ENCODE measurements around the gene CCR6. TPM values are rescaled to one million over a fixed set of nuclear protein-coding genes. Genes with fewer than 3 reads are reported as not detected.
"Not testable (repeated sequence)": the region's sequence is repeated elsewhere in the genome, so short reads cannot be mapped to it uniquely, and the experiment has no call there.

The CCR6 gene
- total RNA-seq, 1 experiment from 2014 or later = not detected

DNA sequence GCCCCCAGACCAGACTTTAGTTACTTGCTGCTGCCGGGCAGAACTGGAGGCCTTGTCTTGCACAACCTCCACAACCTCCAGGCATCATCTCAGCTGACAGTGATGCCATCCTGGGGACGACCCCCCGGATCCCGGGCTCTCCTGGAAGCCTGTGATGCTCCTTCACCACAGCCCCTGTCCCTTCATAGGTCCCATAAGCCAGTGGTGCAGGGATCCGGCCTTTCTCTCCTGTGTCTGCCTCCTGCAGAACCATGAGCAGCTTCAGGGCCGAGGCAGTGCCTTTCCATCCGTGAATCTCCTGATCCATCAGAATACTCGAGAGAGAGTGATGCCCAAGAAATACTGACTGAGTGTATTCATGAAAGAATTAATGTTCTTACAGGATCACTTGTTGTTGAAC, 57.2 kb downstream of the CCR6 start:
- H3K23me2 ChIP-seq (ENCODE audit: insufficient read length, low read depth, low read length, poor library complexity, severe bottlenecking); H3K4ac ChIP-seq (ENCODE audit: low read depth, low read length); H2AFZ ChIP-seq (ENCODE audit: low read length); H4K20me1 ChIP-seq (ENCODE audit: control insufficient read depth, insufficient read depth, insufficient read length); H3K27me3 Mint-ChIP-seq (ENCODE audit: low read depth); H3K4me2 ChIP-seq (ENCODE audit: insufficient read depth, insufficient read length, low read length); H3K36me3 Mint-ChIP-seq (ENCODE audit: insufficient read depth in 1 of 3, low read depth in 3 of 3); H3K27me3 ChIP-seq (ENCODE audit: insufficient read depth, low read length); H2AK5ac ChIP-seq (ENCODE audit: insufficient read length, low read length); H3K4me3 Mint-ChIP-seq; H3K9ac ChIP-seq (ENCODE audit: extremely low read depth, insufficient read length, low read length); H4K91ac ChIP-seq (ENCODE audit: insufficient read length, low read depth, low read length); H3K79me2 ChIP-seq (ENCODE audit: insufficient read depth, low read length); H3T11ph ChIP-seq (ENCODE audit: low read length); H2BK15ac ChIP-seq (ENCODE audit: low read depth, low read length); DNase-seq; H3K18ac ChIP-seq (ENCODE audit: insufficient read length, low read depth, low read length); H4K5ac ChIP-seq (ENCODE audit: insufficient read length, low read depth, low read length); H4K8ac ChIP-seq (replicated peaks; ENCODE audit: insufficient read length, low read depth, low read length); H3K27ac Mint-ChIP-seq; H3K4me1 Mint-ChIP-seq; H2BK20ac ChIP-seq (ENCODE audit: low read depth, low read length, poor library complexity, severe bottlenecking); H3K79me1 ChIP-seq (ENCODE audit: insufficient read depth, low read depth, low read length, poor library complexity, severe bottlenecking); H2BK120ac ChIP-seq (ENCODE audit: low read depth, low read length, poor library complexity, severe bottlenecking); H2BK5ac ChIP-seq (ENCODE audit: insufficient read length, low read length); H3K9me3 ChIP-seq (ENCODE audit: control insufficient read depth, low read depth, low read length); H3K9me3 Mint-ChIP-seq; H2BK12ac ChIP-seq (ENCODE audit: insufficient read length, low read depth, low read length); H3K23ac ChIP-seq (ENCODE audit: insufficient read length, low read depth, low read length); H3K14ac ChIP-seq (ENCODE audit: insufficient read depth, low read length); H3K56ac ChIP-seq (ENCODE audit: insufficient read length, low read depth, low read length); H3K27ac ChIP-seq (ENCODE audit: insufficient read length, low read depth, low read length); H3K4me1 ChIP-seq (ENCODE audit: insufficient read depth, low read length): not testable (repeated sequence)
- no CpG with 5 or more reads among the region's 8 CpGs for WGBS (ENCODE audit: extremely low coverage, insufficient read length, low lambda C conversion rate)

GRCh38 chr6:167181351-167181750, 58.5 kb downstream of the CCR6 start:
- H4K8ac ChIP-seq (replicated peaks; ENCODE audit: insufficient read length, low read depth, low read length); H3K9me3 Mint-ChIP-seq; H2BK20ac ChIP-seq (ENCODE audit: low read depth, low read length, poor library complexity, severe bottlenecking); H3K4me3 Mint-ChIP-seq; DNase-seq; H3K23ac ChIP-seq (ENCODE audit: insufficient read length, low read depth, low read length); H4K5ac ChIP-seq (ENCODE audit: insufficient read length, low read depth, low read length); H3K27ac ChIP-seq (ENCODE audit: insufficient read length, low read depth, low read length); H4K91ac ChIP-seq (ENCODE audit: insufficient read length, low read depth, low read length); H2BK15ac ChIP-seq (ENCODE audit: low read depth, low read length); H2AFZ ChIP-seq (ENCODE audit: low read length); H3K4me2 ChIP-seq (ENCODE audit: insufficient read depth, insufficient read length, low read length); H3K56ac ChIP-seq (ENCODE audit: insufficient read length, low read depth, low read length); H3K79me1 ChIP-seq (ENCODE audit: insufficient read depth, low read depth, low read length, poor library complexity, severe bottlenecking); H3K9ac ChIP-seq (ENCODE audit: extremely low read depth, insufficient read length, low read length); H3K27ac Mint-ChIP-seq; H2BK5ac ChIP-seq (ENCODE audit: insufficient read length, low read length); H4K20me1 ChIP-seq (ENCODE audit: control insufficient read depth, insufficient read depth, insufficient read length); H3K4me1 ChIP-seq (ENCODE audit: insufficient read depth, low read length); H2BK12ac ChIP-seq (ENCODE audit: insufficient read length, low read depth, low read length); H3K79me2 ChIP-seq (ENCODE audit: insufficient read depth, low read length); H2BK120ac ChIP-seq (ENCODE audit: low read depth, low read length, poor library complexity, severe bottlenecking); H2AK5ac ChIP-seq (ENCODE audit: insufficient read length, low read length); H3K36me3 Mint-ChIP-seq (ENCODE audit: insufficient read depth in 1 of 3, low read depth in 3 of 3); H3K18ac ChIP-seq (ENCODE audit: insufficient read length, low read depth, low read length); H3T11ph ChIP-seq (ENCODE audit: low read length); H3K27me3 ChIP-seq (ENCODE audit: insufficient read depth, low read length); H3K14ac ChIP-seq (ENCODE audit: insufficient read depth, low read length); H3K23me2 ChIP-seq (ENCODE audit: insufficient read length, low read depth, low read length, poor library complexity, severe bottlenecking); H3K4me1 Mint-ChIP-seq; H3K9me3 ChIP-seq (ENCODE audit: control insufficient read depth, low read depth, low read length); H3K27me3 Mint-ChIP-seq (ENCODE audit: low read depth); H3K4ac ChIP-seq (ENCODE audit: low read depth, low read length): not testable (repeated sequence)
- WGBS (ENCODE audit: extremely low coverage, insufficient read length, low lambda C conversion rate) = no CpG with 5 or more reads among the region's 6 CpGs
